CD4-positive, CD25-positive, alpha-beta regulatory T cell (primary cell): ENCODE data around the gene SERPINA5. TPM values are rescaled to one million over a fixed set of nuclear protein-coding genes. Genes with fewer than 3 reads are reported as not detected.

Source experiments
- ATAC-seq, 2 donors: fragments of 150-1000 bp; cut with Tn5 transposase; one replicate each; pipeline ENCODE4 v1.10.0; 2021; ENCODE audit warnings: low read depth in 2 of 2, moderate number of reproducible peaks in 2 of 2, moderate library complexity in 1 of 2
- DNase-seq, 3 donors: peaks; one replicate each; pipeline versions ENCODE4 v3.0.0 to v3.0.0-alpha.2; 2012 to 2022; ENCODE audit warnings: mixed read lengths in 1 of 3
- H3K27ac ChIP-seq: one replicate; pipeline ENCODE4 v1.7.0; 2013; ENCODE audit warnings: mild to moderate bottlenecking, low read length; ENCODE audit not compliant: insufficient read depth, poor library complexity, severe bottlenecking
- H3K27me3 ChIP-seq: one replicate; pipeline ENCODE4 v1.7.0; 2013; ENCODE audit warnings: low read length; ENCODE audit not compliant: control insufficient read depth, insufficient read depth
- H3K36me3 ChIP-seq: one replicate; pipeline ENCODE4 v1.7.0; 2013; ENCODE audit warnings: mild to moderate bottlenecking, low read length, moderate library complexity; ENCODE audit not compliant: control insufficient read depth, insufficient read depth
- H3K4me1 ChIP-seq: 2 replicates; pipeline ENCODE4 v1.7.0; 2013; ENCODE audit warnings: mild to moderate bottlenecking, low read length; ENCODE audit not compliant: insufficient read depth, control insufficient read depth, poor library complexity, severe bottlenecking
- H3K4me3 ChIP-seq: one replicate; pipeline ENCODE4 v1.7.0; 2013; ENCODE audit warnings: low read depth, mild to moderate bottlenecking, low read length, moderate library complexity
- H3K9me3 ChIP-seq, 2 experiments: 1 replicate in 1 of 2; 2 replicates in 1 of 2; pipeline ENCODE4 v1.7.0; 2013; ENCODE audit warnings: low read length in 2 of 2, mild to moderate bottlenecking in 1 of 2, moderate library complexity in 1 of 2; ENCODE audit not compliant: control insufficient read depth in 2 of 2
- H3K27ac Mint-ChIP-seq, 3 donors: one replicate each; pipeline ENCODE4 v1.8.0; 2020 to 2022; ENCODE audit warnings: mild to moderate bottlenecking in 3 of 3, mixed read lengths in 3 of 3, moderate library complexity in 2 of 3
- H3K27me3 Mint-ChIP-seq: one replicate; pipeline ENCODE4 v1.8.0; 2022; ENCODE audit warnings: mild to moderate bottlenecking, mixed read lengths
- H3K36me3 Mint-ChIP-seq: one replicate; pipeline ENCODE4 v1.8.0; 2020; ENCODE audit warnings: mixed read lengths
- H3K4me1 Mint-ChIP-seq, 4 donors: one replicate each; pipeline ENCODE4 v1.8.0; 2020 to 2022; ENCODE audit warnings: mixed read lengths in 4 of 4, mild to moderate bottlenecking in 1 of 4
- H3K4me3 Mint-ChIP-seq, 4 donors: one replicate each; pipeline ENCODE4 v1.8.0; 2020 to 2022; ENCODE audit warnings: mild to moderate bottlenecking in 4 of 4, mixed read lengths in 4 of 4, moderate library complexity in 3 of 4
- H3K9me3 Mint-ChIP-seq, 7 donors: one replicate each; pipeline ENCODE4 v1.8.0; 2020 to 2022; ENCODE audit warnings: mixed read lengths in 7 of 7, mild to moderate bottlenecking in 3 of 7, moderate library complexity in 2 of 7
- polyA plus RNA-seq, 4 donors: library from polyadenylated mRNA; unstranded; fragments of 300-500 nt; fragmentation: Illumina TruSeq; gene quantifications; one replicate each; pipeline ENCODE4 v1.2.3, GENCODE V29; 2021
- total RNA-seq: library from RNA; stranded (reverse); gene quantifications from one replicate; pipeline ENCODE4 v1.2.3, GENCODE V29; 2022

SERPINA5 gene
- total and polyA plus RNA-seq, 5 donors from 2014 or later: not detected

GRCh38 chr14:94568186-94568585 lies 13.0 kb upstream of the SERPINA5 start:
- no peaks in the 10 kb centered on the region for H3K27me3 ChIP-seq
- Mint-ChIP-seq H3K27ac (no peak overlapping the region), H3K9me3 (peaks cover 0 to 4% (median 0%) of the 10 kb centered on the region in 7 donors), H3K4me1 (no peaks in the 10 kb centered on the region), H3K27me3 (no peaks in the 10 kb centered on the region), H3K4me3 (no peak overlapping the region), H3K36me3 (no peaks in the 10 kb centered on the region)
- H3K36me3 ChIP-seq: no peaks in the 10 kb centered on the region
- no peak overlapping the region for H3K4me3 ChIP-seq
- ATAC-seq (no peak), DNase-seq (no peak)
- no peaks in the 10 kb centered on the region for H3K4me1 ChIP-seq
- no peak overlapping the region for H3K27ac ChIP-seq
- H3K9me3 ChIP-seq: no peaks in the 10 kb centered on the region

- no peak overlapping the region for H3K4me3 ChIP-seq
- H3K27me3 ChIP-seq: no peaks in the 10 kb centered on the region
- H3K9me3 Mint-ChIP-seq: peaks cover 0 to 4% (median 0%) of the 10 kb centered on the region in 7 donors
- H3K4me1 Mint-ChIP-seq: no peaks in the 10 kb centered on the region
- no peaks in the 10 kb centered on the region for H3K36me3 Mint-ChIP-seq
- H3K36me3 ChIP-seq: no peaks in the 10 kb centered on the region
- ATAC-seq (no peak), DNase-seq (no peak)
- no peaks in the 10 kb centered on the region for H3K27me3 Mint-ChIP-seq
- H3K9me3 ChIP-seq: no peaks in the 10 kb centered on the region
- H3K27ac ChIP-seq: no peak overlapping the region
- H3K27ac Mint-ChIP-seq: no peak overlapping the region
- H3K4me3 Mint-ChIP-seq: no peak overlapping the region
- H3K4me1 ChIP-seq: no peaks in the 10 kb centered on the region
These were observed 11.7 kb upstream of the SERPINA5 start for GRCh38 chr14:94569381-94570001.

- DNase-seq: no peak
These were observed 11.2 kb upstream of the SERPINA5 start for GRCh38 chr14:94570002-94570400.

GRCh38 chr14:94570440-94570839 lies 10.8 kb upstream of the SERPINA5 start:
- Mint-ChIP-seq H3K4me3 (no peak overlapping the region), H3K4me1 (no peaks in the 10 kb centered on the region), H3K27ac (no peak overlapping the region), H3K27me3 (no peaks in the 10 kb centered on the region), H3K36me3 (no peaks in the 10 kb centered on the region), H3K9me3 (peaks cover 0 to 2% (median 0%) of the 10 kb centered on the region in 7 donors)
- H3K27ac ChIP-seq: no peak overlapping the region
- no peaks in the 10 kb centered on the region for H3K9me3 ChIP-seq
- ATAC-seq (no peak), DNase-seq (no peak)
- H3K27me3 ChIP-seq: no peaks in the 10 kb centered on the region
- no peaks in the 10 kb centered on the region for H3K4me1 ChIP-seq
- no peak overlapping the region for H3K4me3 ChIP-seq
- H3K36me3 ChIP-seq: no peaks in the 10 kb centered on the region

More at GRCh38 chr14:94570002-94570400, 11.2 kb upstream of the SERPINA5 start:
- no peaks in the 10 kb centered on the region for H3K36me3 ChIP-seq
- Mint-ChIP-seq H3K4me3 (no peak overlapping the region), H3K27ac (no peak overlapping the region), H3K9me3 (peaks cover 0 to 3% (median 0%) of the 10 kb centered on the region in 7 donors), H3K27me3 (no peaks in the 10 kb centered on the region), H3K4me1 (no peaks in the 10 kb centered on the region), H3K36me3 (no peaks in the 10 kb centered on the region)
- no peaks in the 10 kb centered on the region for H3K9me3 ChIP-seq
- no peak for ATAC-seq
- no peaks in the 10 kb centered on the region for H3K27me3 ChIP-seq
- no peak overlapping the region for H3K4me3 ChIP-seq
- no peak overlapping the region for H3K27ac ChIP-seq
- H3K4me1 ChIP-seq: no peaks in the 10 kb centered on the region

- Mint-ChIP-seq H3K9me3 (peaks cover 0 to 2% (median 0%) of the 10 kb centered on the region in 7 donors), H3K36me3 (no peaks in the 10 kb centered on the region), H3K27me3 (no peaks in the 10 kb centered on the region), H3K4me3 (no peak overlapping the region), H3K27ac (no peak overlapping the region), H3K4me1 (no peaks in the 10 kb centered on the region)
- no peak overlapping the region for H3K4me3 ChIP-seq
- H3K27ac ChIP-seq: no peak overlapping the region
- no peaks in the 10 kb centered on the region for H3K9me3 ChIP-seq
- no peaks in the 10 kb centered on the region for H3K4me1 ChIP-seq
- ATAC-seq (no peak), DNase-seq (no peak)
- no peaks in the 10 kb centered on the region for H3K27me3 ChIP-seq
- no peaks in the 10 kb centered on the region for H3K36me3 ChIP-seq
These were observed 9.8 kb upstream of the SERPINA5 start for GRCh38 chr14:94571395-94571794.

GRCh38 chr14:94571950-94572349 lies 9.3 kb upstream of the SERPINA5 start:
- H3K9me3 Mint-ChIP-seq: peaks cover 0 to 2% (median 0%) of the 10 kb centered on the region in 7 donors
- no peaks in the 10 kb centered on the region for H3K36me3 Mint-ChIP-seq
- H3K4me1 Mint-ChIP-seq: no peaks in the 10 kb centered on the region
- no peak overlapping the region for H3K4me3 Mint-ChIP-seq
- no peak overlapping the region for H3K27ac Mint-ChIP-seq
- Histone ChIP-seq H3K4me3 (no peak overlapping the region), H3K36me3 (no peaks in the 10 kb centered on the region), H3K27ac (no peak overlapping the region), H3K4me1 (no peaks in the 10 kb centered on the region), H3K27me3 (no peaks in the 10 kb centered on the region), H3K9me3 (no peaks in the 10 kb centered on the region)
- DNase-seq: no peak
- no peaks in the 10 kb centered on the region for H3K27me3 Mint-ChIP-seq
- no peak for ATAC-seq

GRCh38 chr14:94572637-94573303 lies 8.5 kb upstream of the SERPINA5 start:
- Mint-ChIP-seq H3K4me1 (no peaks in the 10 kb centered on the region), H3K9me3 (peaks cover 0 to 2% (median 0%) of the 10 kb centered on the region in 7 donors), H3K4me3 (no peak overlapping the region), H3K36me3 (no peaks in the 10 kb centered on the region), H3K27ac (no peak overlapping the region), H3K27me3 (no peaks in the 10 kb centered on the region)
- H3K4me3 ChIP-seq: no peak overlapping the region
- H3K9me3 ChIP-seq: no peaks in the 10 kb centered on the region
- H3K27me3 ChIP-seq: no peaks in the 10 kb centered on the region
- DNase-seq (no peak), ATAC-seq (no peak)
- H3K36me3 ChIP-seq: no peaks in the 10 kb centered on the region
- no peaks in the 10 kb centered on the region for H3K4me1 ChIP-seq
- H3K27ac ChIP-seq: no peak overlapping the region
